T-cell (primary cell): ENCODE results near the gene SAG. TPM values are rescaled to one million over a fixed set of nuclear protein-coding genes. Genes with fewer than 3 reads are reported as not detected.
A peak's percentile ranks its signal among the peaks of the same experiment; 100 is the strongest.

ENCODE experiments used
- ATAC-seq, 4 experiments: fragments of 200-7000 bp in 3 of 4; fragments of 150-1000 bp in 1 of 4; cut with Tn5 transposase; replicated peaks in 1 of 4; 1 replicate in 3 of 4; 2 replicates in 1 of 4; pipeline ENCODE4 v1.10.0; 2021; ENCODE audit warnings: moderate library complexity in 3 of 4, mild to moderate bottlenecking in 2 of 4, moderate number of reproducible peaks in 1 of 4
- CTCF ChIA-PET, 2 donors: fragments of 300-600 bp; sonication (Branson Sonifier 250); formaldehyde crosslinking; loops; one replicate each; lab custom pipeline; 2022; ENCODE audit warnings: antibody characterized with exemption in 2 of 2; lab: Charles Lee
- POLR2A ChIA-PET, 2 donors: fragments of 300-600 bp; sonication (Branson Sonifier 250); formaldehyde crosslinking; loops; one replicate each; lab custom pipeline; 2022; ENCODE audit warnings: antibody characterized with exemption in 2 of 2; lab: Charles Lee
- DNase-seq, 35 experiments: peaks; one replicate each; pipeline versions ENCODE4 v3.0.0 to v3.0.0-alpha.2; 2013 to 2023
- H3K27ac ChIP-seq: one replicate; pipeline ENCODE4 v1.5.1; 2013; ENCODE audit warnings: low read length
- H3K27me3 ChIP-seq, 2 experiments: replicated peaks in 1 of 2; 1 replicate in 1 of 2; 2 replicates in 1 of 2; pipeline versions ENCODE4 v1.6.1 to v1.7.0; 2013; ENCODE audit warnings: low read length in 1 of 2, mixed read lengths in 1 of 2; ENCODE audit not compliant: control insufficient read depth in 2 of 2, insufficient read depth in 2 of 2; ENCODE audit errors: extremely low read depth in 1 of 2
- H3K36me3 ChIP-seq, 2 donors: 1 replicate in 1 of 2; 2 replicates in 1 of 2; pipeline versions ENCODE4 v1.6.1 to v1.7.0; 2013; ENCODE audit warnings: low read length in 1 of 2; ENCODE audit not compliant: control insufficient read depth in 2 of 2, insufficient read depth in 1 of 2; ENCODE audit errors: extremely low read depth in 1 of 2
- H3K4me1 ChIP-seq, 2 experiments: 1 replicate in 1 of 2; 2 replicates in 1 of 2; pipeline versions ENCODE4 v1.6.1 to v1.7.0; 2013; ENCODE audit warnings: low read length in 2 of 2, mixed read lengths in 1 of 2; ENCODE audit not compliant: insufficient read depth in 2 of 2, control insufficient read depth in 1 of 2; ENCODE audit errors: extremely low read depth in 1 of 2
- H3K4me3 ChIP-seq, 2 donors: 1 replicate in 1 of 2; 2 replicates in 1 of 2; pipeline versions ENCODE4 v1.5.1 to v1.7.0; 2013; ENCODE audit warnings: mild to moderate bottlenecking in 2 of 2, low read length in 1 of 2, moderate library complexity in 1 of 2; ENCODE audit not compliant: control insufficient read depth in 1 of 2; ENCODE audit errors: extremely low read depth in 1 of 2
- H3K9me3 ChIP-seq: 2 replicates; pipeline ENCODE4 v1.7.0; 2013
- H3K27ac Mint-ChIP-seq, 2 donors: one replicate each; pipeline ENCODE4 v1.8.0; 2020 to 2021; ENCODE audit warnings: mild to moderate bottlenecking in 2 of 2, mixed read lengths in 2 of 2
- H3K27me3 Mint-ChIP-seq, 2 donors: one replicate each; pipeline ENCODE4 v1.8.0; 2021 to 2022; ENCODE audit warnings: mixed read lengths in 2 of 2
- H3K36me3 Mint-ChIP-seq: one replicate; pipeline ENCODE4 v1.8.0; 2021; ENCODE audit warnings: mixed read lengths
- H3K4me1 Mint-ChIP-seq, 3 donors: one replicate each; pipeline ENCODE4 v1.8.0; 2020 to 2022; ENCODE audit warnings: mixed read lengths in 3 of 3, mild to moderate bottlenecking in 1 of 3
- H3K4me3 Mint-ChIP-seq, 3 donors: one replicate each; pipeline ENCODE4 v1.8.0; 2020 to 2022; ENCODE audit warnings: mild to moderate bottlenecking in 3 of 3, mixed read lengths in 3 of 3, moderate library complexity in 3 of 3
- H3K9me3 Mint-ChIP-seq, 3 donors: one replicate each; pipeline ENCODE4 v1.8.0; 2020 to 2022; ENCODE audit warnings: mixed read lengths in 3 of 3
- WGBS: methylation state at CpG from one replicate; pipeline ENCODE4 v1.1.5; 2013; ENCODE audit warnings: missing lambda C conversion rate; ENCODE audit not compliant: insufficient coverage; 5-methylcytosine and 5-hydroxymethylcytosine counted together
- total RNA-seq, 35 experiments: library from RNA in 6 of 35; stranded (reverse) in 6 of 35; fragments of 120-200 nt in 1 of 35; gene quantifications; one replicate each; pipeline versions ENCODE4 v1.2.1 to v1.2.4 and lab custom pipeline; 2013 to 2026

SAG gene
- total RNA-seq, 5 donors from 2014 or later (not counting 1 experiment from before 2014, with no cell fraction given), result 0.03 to 0.37 TPM; not detected in 3

GRCh38 chr2:233367586-233367985 is 60.0 kb downstream of the SAG start:
- WGBS, result no CpG with 5 or more reads among the region's 3 CpGs
- Mint-ChIP-seq H3K4me3 (no peak overlapping the region), H3K27ac (peak overlapping the region in 1 of 2 donors; percentile 49), H3K27me3 (no peaks in the 10 kb centered on the region), H3K9me3 (peaks cover 0 to 5% (median 0%) of the 10 kb centered on the region in 3 donors), H3K36me3 (peaks cover 38% of the 10 kb centered on the region), H3K4me1 (peaks cover 48 to 60% (median 57%) of the 10 kb centered on the region in 3 donors)
- Histone ChIP-seq H3K9me3 (peaks cover 4% of the 10 kb centered on the region), H3K27ac (no peak overlapping the region), H3K36me3 (peaks cover 2 to 16% of the 10 kb centered on the region in 2 donors), H3K4me3 (no peak overlapping the region), H3K4me1 (peaks cover 0 to 13% of the 10 kb centered on the region in 2 experiments), H3K27me3 (no peaks in the 10 kb centered on the region)
- CTCF ChIA-PET, result no interaction called here
- DNase-seq (no peak), ATAC-seq (no peak)
- POLR2A ChIA-PET, result no interaction called here

GRCh38 chr2:233368756-233369155 is 61.1 kb downstream of the SAG start:
- no peak for DNase-seq
- Histone ChIP-seq H3K4me1 (peaks cover 0 to 13% of the 10 kb centered on the region in 2 experiments), H3K27me3 (no peaks in the 10 kb centered on the region), H3K9me3 (peaks cover under 1% of the 10 kb centered on the region), H3K27ac (no peak overlapping the region), H3K4me3 (no peak overlapping the region), H3K36me3 (peaks cover 7 to 21% of the 10 kb centered on the region in 2 donors)
- ATAC-seq, result no peak
- H3K27ac Mint-ChIP-seq, result peak overlapping the region; percentile 25 to 69
- ChIA-PET POLR2A (no interaction called here), CTCF (no interaction called here)
- no peaks in the 10 kb centered on the region for H3K27me3 Mint-ChIP-seq
- H3K4me1 Mint-ChIP-seq, result peaks cover 51 to 65% (median 63%) of the 10 kb centered on the region in 3 donors
- H3K4me3 Mint-ChIP-seq, result no peak overlapping the region
- H3K9me3 Mint-ChIP-seq, result peaks cover 0 to 2% (median 0%) of the 10 kb centered on the region in 3 donors
- WGBS, result 63% methylated on average over 4 of the region's 5 CpGs
- peaks cover 31% of the 10 kb centered on the region for H3K36me3 Mint-ChIP-seq

- ChIA-PET POLR2A (no interaction called here), CTCF (no interaction called here)
- Histone ChIP-seq H3K4me3 (no peak overlapping the region), H3K36me3 (peaks cover 7 to 22% of the 10 kb centered on the region in 2 donors), H3K9me3 (no peaks in the 10 kb centered on the region), H3K27ac (no peak overlapping the region), H3K4me1 (peaks cover 0 to 13% of the 10 kb centered on the region in 2 experiments), H3K27me3 (no peaks in the 10 kb centered on the region)
- WGBS, result 100% methylated on average over 2 of the region's 8 CpGs
- H3K9me3 Mint-ChIP-seq, result no peaks in the 10 kb centered on the region
- no peak for DNase-seq
- no peak overlapping the region for H3K4me3 Mint-ChIP-seq
- peaks cover 50 to 62% (median 60%) of the 10 kb centered on the region in 3 donors for H3K4me1 Mint-ChIP-seq
- H3K27me3 Mint-ChIP-seq, result no peaks in the 10 kb centered on the region
- H3K27ac Mint-ChIP-seq, result no peak overlapping the region
- no peak for ATAC-seq
- H3K36me3 Mint-ChIP-seq, result peaks cover 25% of the 10 kb centered on the region
Measured at GRCh38 chr2:233369462-233369861, 61.8 kb downstream of the SAG start.

GRCh38 chr2:233369897-233370685 is 62.5 kb downstream of the SAG start:
- Mint-ChIP-seq H3K36me3 (peaks cover 22% of the 10 kb centered on the region), H3K4me1 (peaks cover 48 to 61% (median 58%) of the 10 kb centered on the region in 3 donors), H3K27me3 (no peaks in the 10 kb centered on the region), H3K9me3 (no peaks in the 10 kb centered on the region), H3K27ac (no peak overlapping the region), H3K4me3 (no peak overlapping the region)
- Histone ChIP-seq H3K4me1 (peaks cover 0 to 13% of the 10 kb centered on the region in 2 experiments), H3K4me3 (no peak overlapping the region), H3K9me3 (no peaks in the 10 kb centered on the region), H3K36me3 (peaks cover 7 to 23% of the 10 kb centered on the region in 2 donors), H3K27ac (no peak overlapping the region), H3K27me3 (no peaks in the 10 kb centered on the region)
- CTCF ChIA-PET, result no interaction called here
- DNase-seq (no peak), ATAC-seq (no peak)
- WGBS, result no CpG with 5 or more reads among the region's 9 CpGs
- POLR2A ChIA-PET, result no interaction called here

- H3K4me1 ChIP-seq, result peaks cover 0 to 9% of the 10 kb centered on the region in 2 experiments
- H3K36me3 ChIP-seq, result peaks cover 12 to 33% of the 10 kb centered on the region in 2 donors
- H3K27ac ChIP-seq, result no peak overlapping the region
- no peak overlapping the region for H3K4me3 ChIP-seq
- peaks cover 23% of the 10 kb centered on the region for H3K36me3 Mint-ChIP-seq
- H3K9me3 Mint-ChIP-seq, result no peaks in the 10 kb centered on the region
- CTCF ChIA-PET, result no interaction called here
- no peaks in the 10 kb centered on the region for H3K27me3 ChIP-seq
- no CpG with 5 or more reads among the region's 2 CpGs for WGBS
- peak overlapping the region in 1 of 2 donors; percentile 62 for H3K27ac Mint-ChIP-seq
- H3K4me1 Mint-ChIP-seq, result peaks cover 47 to 60% (median 58%) of the 10 kb centered on the region in 3 donors
- no peaks in the 10 kb centered on the region for H3K9me3 ChIP-seq
- no peak overlapping the region for H3K4me3 Mint-ChIP-seq
- ATAC-seq (no peak), DNase-seq (no peak)
- no peaks in the 10 kb centered on the region for H3K27me3 Mint-ChIP-seq
- POLR2A ChIA-PET, result no interaction called here
Measured at GRCh38 chr2:233371641-233372040, 64.0 kb downstream of the SAG start.

- H3K27ac ChIP-seq, result no peak overlapping the region
- H3K27ac Mint-ChIP-seq, result peak overlapping the region in 1 of 2 donors; percentile 8
Measured at GRCh38 chr2:233372855-233373254, 65.2 kb downstream of the SAG start.

More at GRCh38 chr2:233372855-233373254, 65.2 kb downstream of the SAG start:
- no peak for DNase-seq
- Mint-ChIP-seq H3K4me3 (no peak overlapping the region), H3K36me3 (peaks cover 29% of the 10 kb centered on the region), H3K4me1 (peaks cover 43 to 56% (median 53%) of the 10 kb centered on the region in 3 donors), H3K9me3 (no peaks in the 10 kb centered on the region), H3K27me3 (no peaks in the 10 kb centered on the region)
- WGBS, result 100% methylated on average over 3 of the region's 8 CpGs
- peaks cover 0 to 9% of the 10 kb centered on the region in 2 experiments for H3K4me1 ChIP-seq
- ChIA-PET CTCF (interaction anchor here in 1 of 2 donors (1.2 kb wide), 1 partner anchor 15 kb away, joined by 4 read pairs; no protein-coding TSS in a partner anchor), POLR2A (interaction anchor here in 1 of 2 donors (0.5 to 0.6 kb wide), 2 partner anchors 30 kb away, joined by 4 to 5 read pairs; no protein-coding TSS in a partner anchor)
- peaks cover 12 to 38% of the 10 kb centered on the region in 2 donors for H3K36me3 ChIP-seq
- no peak for ATAC-seq
- no peaks in the 10 kb centered on the region for H3K9me3 ChIP-seq
- H3K4me3 ChIP-seq, result no peak overlapping the region
- H3K27me3 ChIP-seq, result no peaks in the 10 kb centered on the region
